ENCODE data around the gene CEPT1. TPM values are rescaled to one million over a fixed set of nuclear protein-coding genes. Genes with fewer than 3 reads are reported as not detected.

CEPT1 gene
- total and polyA plus RNA-seq, 9 of the 15 experiments (the other 6 are each of a cell fraction or from before 2014, with no cell fraction given) = 24.4 to 72.6 (median 42.4) TPM

GRCh38 chr1:111192658-111193519 lies 52.9 kb downstream of the CEPT1 start:
- Histone ChIP-seq H3K79me2 (ENCODE audit: control insufficient read depth, insufficient read depth, low read length) (no peaks in the 10 kb centered on the region), H3K9ac (ENCODE audit: insufficient read depth in 1 of 2, low read depth in 2 of 2, low read length in 2 of 2) (no peak overlapping the region), H3K27ac (ENCODE audit: extremely low read depth, low read depth, low read length) (no peak overlapping the region)

More at GRCh38 chr1:111192658-111193519, 52.9 kb downstream of the CEPT1 start:
- BruUV-seq (replicated peaks) = no TSS peak
- peaks cover 3 to 7% of the 10 kb centered on the region in 2 experiments; a peak in 3 of 5 replicates for H3K4me1 ChIP-seq (replicated peaks in 1 of 2; ENCODE audit: control insufficient read depth in 2 of 2, insufficient read depth in 2 of 2, low read length in 2 of 2)
- no peaks in the 10 kb centered on the region for H3K9me3 ChIP-seq (replicated peaks; ENCODE audit: control insufficient read depth, insufficient read depth, low read depth, low read length)
- no peak for ATAC-seq
- no peak overlapping the region for H3K4me3 ChIP-seq
- no peaks in the 10 kb centered on the region for H4K20me1 ChIP-seq (replicated peaks; ENCODE audit: control insufficient read depth, insufficient read depth, low read length)
- intact Hi-C loops (cut with micrococcal nuclease) (no loop called here), in situ Hi-C loops (cut with MboI) (no loop called here)
- ChIA-PET CTCF (ENCODE audit: low intra/inter-chr PET ratio) (no interaction called here), POLR2A (interaction anchor here (0.6 to 2.2 kb wide), 4 partner anchors 9 to 454 kb away, joined by 3 to 9 read pairs (median 3); no protein-coding TSS in a partner anchor)
- no peak for FAIRE-seq
- no peak for DNase-seq (ENCODE audit: extremely low read depth in 1 of 4, low spot score in 3 of 4)
- H3K27me3 ChIP-seq (ENCODE audit: control insufficient read depth in 2 of 2, insufficient read depth in 2 of 2, low read length in 2 of 2) = no peaks in the 10 kb centered on the region
- TF ChIP-seq HMBOX1 (IDR thresholded peaks at IDR 0.05) (peak; percentile 56; the same call in 1 of the 2 replicates), RERE (CRISPR knock-in tag; IDR thresholded peaks at IDR 0.05; ENCODE audit: borderline replicate concordance) (no peak), ELF2 (CRISPR knock-in tag; IDR thresholded peaks at IDR 0.05) (no peak), COPS2 (conservative IDR thresholded peaks at IDR 0.05) (no peak), BHLHE40 (IDR thresholded peaks at IDR 0.05; ENCODE audit: low read length) (no peak), ZNF224 (CRISPR knock-in tag; IDR thresholded peaks at IDR 0.05) (no peak), NUFIP1 (IDR thresholded peaks at IDR 0.05; ENCODE audit: partially characterized antibody) (no peak), SPI1 (IDR thresholded peaks at IDR 0.05; ENCODE audit: borderline replicate concordance, low read depth, low read length) (peak; percentile 63)
- H3K4me2 ChIP-seq (ENCODE audit: insufficient read depth, low read length) = no peak overlapping the region
- no peaks in the 10 kb centered on the region for H3K9me1 ChIP-seq (ENCODE audit: control insufficient read depth, insufficient read depth, low read length)
- peaks cover 6% of the 10 kb centered on the region; the same call in 2 of the 3 replicates for H3K36me3 ChIP-seq (ENCODE audit: control insufficient read depth, insufficient read depth, low read length)
- no peak overlapping the region for H2AFZ ChIP-seq (ENCODE audit: low read depth, low read length)
- 19% methylated on average over 10 of the region's 10 CpGs for WGBS (ENCODE audit: insufficient coverage, low coverage, missing lambda C conversion rate)

All from K562 (cell line).